MM.1S (cell line): ENCODE results near the gene SORCS2.

Source experiments
- DNase-seq: peaks from one replicate; pipeline ENCODE4 v3.0.0-alpha.2; 2015
- H2AFZ ChIP-seq: fragments of 300-600 bp; sonication (generic); 2 replicates; pipeline ENCODE4 v1.6.0; 2016; ENCODE audit warnings: antibody characterized with exemption, low read length
- H3F3A ChIP-seq: fragments of 300-600 bp; sonication (generic); 2 replicates; pipeline ENCODE4 v1.6.1; 2016; ENCODE audit warnings: mild to moderate bottlenecking, antibody characterized with exemption, low read length, moderate library complexity, mixed read lengths; ENCODE audit not compliant: insufficient read depth
- H3K27ac ChIP-seq: fragments of 300-600 bp; sonication (generic); 2 replicates; pipeline ENCODE4 v1.5.1; 2016; ENCODE audit warnings: mild to moderate bottlenecking, low read length
- H3K27me3 ChIP-seq: fragments of 300-600 bp; sonication (generic); replicated peaks from 2 replicates; pipeline ENCODE4 v1.6.0; 2016; ENCODE audit warnings: low read length; ENCODE audit not compliant: insufficient read depth
- H3K36me3 ChIP-seq: fragments of 300-600 bp; sonication (generic); replicated peaks from 2 replicates; pipeline ENCODE4 v1.6.1; 2016; ENCODE audit warnings: mild to moderate bottlenecking, low read length, mixed read lengths; ENCODE audit not compliant: insufficient read depth
- H3K4me1 ChIP-seq: fragments of 300-600 bp; sonication (generic); 2 replicates; pipeline ENCODE4 v1.6.1; 2016; ENCODE audit warnings: low read length, mixed read lengths
- H3K4me2 ChIP-seq: fragments of 300-600 bp; sonication (generic); 2 replicates; pipeline ENCODE4 v1.6.0; 2016; ENCODE audit warnings: low read depth, low read length
- H3K4me3 ChIP-seq: fragments of 300-600 bp; sonication (generic); 2 replicates; pipeline ENCODE4 v1.5.1; 2016; ENCODE audit warnings: low read length, mixed read lengths
- H3K79me2 ChIP-seq: fragments of 300-600 bp; sonication (generic); 2 replicates; pipeline ENCODE4 v1.6.1; 2016; ENCODE audit warnings: mixed run types, low read length, mixed read lengths
- H3K9ac ChIP-seq: fragments of 300-600 bp; sonication (generic); 2 replicates; pipeline ENCODE4 v1.6.1; 2016; ENCODE audit warnings: low read length, mixed read lengths
- H3K9me2 ChIP-seq: fragments of 300-600 bp; sonication (generic); replicated peaks from 2 replicates; pipeline ENCODE4 v1.6.1; 2016; ENCODE audit warnings: mild to moderate bottlenecking, low read length, mixed read lengths; ENCODE audit not compliant: insufficient read depth
- H3K9me3 ChIP-seq: fragments of 300-600 bp; sonication (generic); replicated peaks from 2 replicates; pipeline ENCODE4 v1.6.1; 2016; ENCODE audit warnings: mild to moderate bottlenecking, low read length, mixed read lengths; ENCODE audit not compliant: insufficient read depth
- H4K20me1 ChIP-seq: fragments of 300-600 bp; sonication (generic); 2 replicates; pipeline ENCODE4 v1.6.1; 2016; ENCODE audit warnings: mild to moderate bottlenecking, low read length, moderate library complexity, mixed read lengths; ENCODE audit not compliant: insufficient read depth
- EZH2 ChIP-seq: fragments of 300-600 bp; sonication (generic); optimal IDR thresholded peaks from 2 replicates; pipeline ENCODE3; 2017; ENCODE audit warnings: low read depth, mild to moderate bottlenecking, antibody characterized with exemption, low read length, mixed read lengths
- EZH2phosphoT487 ChIP-seq: fragments of 300-600 bp; sonication (generic); IDR thresholded peaks from 2 replicates; pipeline ENCODE4 v1.6.1; 2018; ENCODE audit warnings: antibody characterized with exemption, low read length
- TF ChIP-seq, protein P1 (sequence below): fragments of 300-600 bp; sonication (generic); IDR thresholded peaks from 2 replicates; pipeline ENCODE4 v1.5.1; 2016; ENCODE audit warnings: antibody characterized with exemption, low read length, mixed read lengths

Gene SORCS2

GRCh38 chr4:7288751-7289523 lies 96.6 kb downstream of the SORCS2 start:
- no peaks in the 10 kb centered on the region for H4K20me1 ChIP-seq
- H3K27me3 ChIP-seq = peaks cover 88% of the 10 kb centered on the region
- H3F3A ChIP-seq = no peaks in the 10 kb centered on the region
- no peak overlapping the region for H3K9ac ChIP-seq
- H3K4me3 ChIP-seq = no peak overlapping the region
- no peaks in the 10 kb centered on the region for H3K9me3 ChIP-seq
- no peaks in the 10 kb centered on the region for H3K36me3 ChIP-seq
- H3K9me2 ChIP-seq = no peaks in the 10 kb centered on the region
- H3K4me2 ChIP-seq = no peak overlapping the region
- no peak overlapping the region for H2AFZ ChIP-seq
- no peak overlapping the region for H3K27ac ChIP-seq
- H3K79me2 ChIP-seq = no peaks in the 10 kb centered on the region
- DNase-seq = no peak
- no peaks in the 10 kb centered on the region for H3K4me1 ChIP-seq
- TF ChIP-seq EZH2phosphoT487 (no peak), EZH2 (no peak)
- TF ChIP-seq, protein P1, sequence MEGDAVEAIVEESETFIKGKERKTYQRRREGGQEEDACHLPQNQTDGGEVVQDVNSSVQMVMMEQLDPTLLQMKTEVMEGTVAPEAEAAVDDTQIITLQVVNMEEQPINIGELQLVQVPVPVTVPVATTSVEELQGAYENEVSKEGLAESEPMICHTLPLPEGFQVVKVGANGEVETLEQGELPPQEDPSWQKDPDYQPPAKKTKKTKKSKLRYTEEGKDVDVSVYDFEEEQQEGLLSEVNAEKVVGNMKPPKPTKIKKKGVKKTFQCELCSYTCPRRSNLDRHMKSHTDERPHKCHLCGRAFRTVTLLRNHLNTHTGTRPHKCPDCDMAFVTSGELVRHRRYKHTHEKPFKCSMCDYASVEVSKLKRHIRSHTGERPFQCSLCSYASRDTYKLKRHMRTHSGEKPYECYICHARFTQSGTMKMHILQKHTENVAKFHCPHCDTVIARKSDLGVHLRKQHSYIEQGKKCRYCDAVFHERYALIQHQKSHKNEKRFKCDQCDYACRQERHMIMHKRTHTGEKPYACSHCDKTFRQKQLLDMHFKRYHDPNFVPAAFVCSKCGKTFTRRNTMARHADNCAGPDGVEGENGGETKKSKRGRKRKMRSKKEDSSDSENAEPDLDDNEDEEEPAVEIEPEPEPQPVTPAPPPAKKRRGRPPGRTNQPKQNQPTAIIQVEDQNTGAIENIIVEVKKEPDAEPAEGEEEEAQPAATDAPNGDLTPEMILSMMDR = no peak

GRCh38 chr4:7289589-7289988 lies 97.3 kb downstream of the SORCS2 start:
- Histone ChIP-seq H3F3A (no peaks in the 10 kb centered on the region), H3K4me1 (no peaks in the 10 kb centered on the region), H3K27ac (no peak overlapping the region), H3K4me3 (no peak overlapping the region), H3K9me2 (no peaks in the 10 kb centered on the region), H4K20me1 (no peaks in the 10 kb centered on the region), H2AFZ (no peak overlapping the region), H3K4me2 (no peak overlapping the region), H3K79me2 (no peaks in the 10 kb centered on the region), H3K27me3 (peaks cover 85% of the 10 kb centered on the region), H3K9me3 (no peaks in the 10 kb centered on the region), H3K36me3 (no peaks in the 10 kb centered on the region), H3K9ac (no peak overlapping the region)
- TF ChIP-seq EZH2 (no peak), EZH2phosphoT487 (no peak)
- TF ChIP-seq, protein P1 = no peak
- DNase-seq = no peak

DNA sequence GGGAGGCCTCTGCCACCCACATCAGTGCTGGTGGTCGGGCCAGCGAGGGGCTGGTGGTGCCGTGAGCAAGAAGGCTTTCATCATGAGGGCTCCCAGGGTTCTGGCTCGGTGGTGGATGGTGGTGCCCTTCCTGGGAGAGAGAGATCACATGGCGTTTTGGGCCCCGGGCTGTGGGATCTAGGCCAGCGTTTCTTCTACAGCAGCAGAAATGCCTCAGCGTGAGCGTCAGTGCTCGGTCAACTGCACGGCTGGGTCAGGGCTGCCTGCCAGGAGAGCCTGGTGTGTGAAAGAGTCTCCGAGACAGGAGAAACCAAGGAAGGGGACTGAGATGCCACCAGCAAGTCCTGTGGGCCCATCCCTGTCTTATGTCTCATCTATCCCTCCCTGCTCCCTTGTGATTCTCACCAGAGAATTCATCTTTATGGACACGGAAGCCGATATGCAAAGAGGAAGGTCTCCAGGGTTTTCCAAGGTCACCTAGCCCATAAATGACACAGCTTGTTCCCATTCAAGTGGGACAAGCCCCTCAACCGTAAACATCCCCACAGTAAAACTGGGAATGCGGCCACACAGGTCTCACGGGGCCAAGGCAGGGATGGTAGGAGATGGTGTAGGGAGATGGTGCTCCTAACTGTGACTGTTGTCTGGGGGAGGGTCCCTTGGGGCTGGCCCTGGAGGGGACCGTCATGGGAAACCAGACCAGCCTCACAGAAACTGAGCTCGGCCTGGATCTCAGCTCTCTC lies 99.2 kb downstream of the SORCS2 start:
- no peaks in the 10 kb centered on the region for H3K36me3 ChIP-seq
- no peak for DNase-seq
- no peaks in the 10 kb centered on the region for H3K9me2 ChIP-seq
- H3K9me3 ChIP-seq = no peaks in the 10 kb centered on the region
- no peaks in the 10 kb centered on the region for H3F3A ChIP-seq
- H2AFZ ChIP-seq = no peak overlapping the region
- no peak overlapping the region for H3K9ac ChIP-seq
- no peak overlapping the region for H3K4me2 ChIP-seq
- H3K4me3 ChIP-seq = no peak overlapping the region
- no peak overlapping the region for H3K27ac ChIP-seq
- no peaks in the 10 kb centered on the region for H4K20me1 ChIP-seq
- H3K79me2 ChIP-seq = no peaks in the 10 kb centered on the region
- H3K4me1 ChIP-seq = no peaks in the 10 kb centered on the region
- TF ChIP-seq, protein P1 = no peak
- no peak for TF ChIP-seq EZH2
- no peak for TF ChIP-seq EZH2phosphoT487
- H3K27me3 ChIP-seq = peaks cover 75% of the 10 kb centered on the region
